Measurements from ENCODE around the gene SPINDOC. TPM values are rescaled to one million over a fixed set of nuclear protein-coding genes. Genes with fewer than 3 reads are reported as not detected.

SPINDOC gene
- polyA plus RNA-seq, 3 donors = 0.10 to 3.3 (median 0.20) TPM

GRCh38 chr11:63763496-63764339 lies 49.5 kb upstream of the SPINDOC start:
- Mint-ChIP-seq H3K9me3 (peaks cover 0 to 5% (median 0%) of the 10 kb centered on the region in 7 donors), H3K27me3 (ENCODE audit: low read depth in 3 of 3) (peaks cover 2 to 10% (median 2%) of the 10 kb centered on the region in 3 donors), H3K4me3 (no peak overlapping the region), H3K36me3 (peaks cover 14 to 16% of the 10 kb centered on the region in 2 donors), H3K27ac (no peak overlapping the region), H3K4me1 (peaks cover 9% of the 10 kb centered on the region)
- Histone ChIP-seq H3K9me3 (replicated peaks in 1 of 2; ENCODE audit: control insufficient read depth in 1 of 2, insufficient read depth in 1 of 2, low read length in 2 of 2) (no peaks in the 10 kb centered on the region), H4K20me1 (ENCODE audit: insufficient read depth, low read length) (peaks cover 22% of the 10 kb centered on the region), H3K27me3 (ENCODE audit: control insufficient read depth in 2 of 2, insufficient read depth in 2 of 2, low read length in 2 of 2) (no peaks in the 10 kb centered on the region), H3K79me2 (ENCODE audit: insufficient read depth, low read length) (no peaks in the 10 kb centered on the region), H3K27ac (ENCODE audit: low read depth in 1 of 2, low read length in 2 of 2) (no peak overlapping the region), H3K4me2 (replicated peaks; ENCODE audit: extremely low read depth, low read length, poor library complexity, severe bottlenecking) (no peak overlapping the region), H3K9ac (ENCODE audit: insufficient read depth, low read length, poor library complexity, severe bottlenecking) (no peak overlapping the region), H3K36me3 (replicated peaks in 1 of 2; ENCODE audit: control insufficient read depth in 1 of 2, insufficient read depth in 2 of 2, low read length in 2 of 2) (peaks cover 18 to 25% of the 10 kb centered on the region in 2 donors), H3K4me3 (replicated peaks in 1 of 3; ENCODE audit: low read depth in 2 of 3, low read length in 3 of 3) (no peak overlapping the region), H3K4me1 (ENCODE audit: control insufficient read depth in 1 of 2, insufficient read depth in 2 of 2, low read length in 2 of 2) (peaks cover 6 to 12% of the 10 kb centered on the region in 2 donors), H2AFZ (ENCODE audit: insufficient read depth, low read depth, low read length, poor library complexity, severe bottlenecking) (no peak overlapping the region)
- intact Hi-C loops (cut with micrococcal nuclease) = loop anchor here in 1 of 2 donors (10.0 kb wide), 1 partner anchor 381 kb away; no protein-coding TSS in a partner anchor
- no peak for DNase-seq
- 97% methylated on average over 76 of the region's 82 CpGs for WGBS (ENCODE audit: insufficient coverage)
- no peak for TF ChIP-seq CTCF (IDR thresholded peaks at IDR 0.05)

- Mint-ChIP-seq H3K9me3 (peaks cover 0 to 5% (median 0%) of the 10 kb centered on the region in 7 donors), H3K36me3 (peaks cover 8 to 10% of the 10 kb centered on the region in 2 donors), H3K27me3 (ENCODE audit: low read depth in 3 of 3) (peaks cover 2 to 12% (median 2%) of the 10 kb centered on the region in 3 donors), H3K4me1 (peaks cover 9% of the 10 kb centered on the region), H3K27ac (no peak overlapping the region), H3K4me3 (no peak overlapping the region)
- H3K27me3 ChIP-seq (ENCODE audit: control insufficient read depth in 2 of 2, insufficient read depth in 2 of 2, low read length in 2 of 2) = peaks cover 0 to 2% of the 10 kb centered on the region in 2 donors
- H2AFZ ChIP-seq (ENCODE audit: insufficient read depth, low read depth, low read length, poor library complexity, severe bottlenecking) = no peak overlapping the region
- H4K20me1 ChIP-seq (ENCODE audit: insufficient read depth, low read length) = peaks cover 22% of the 10 kb centered on the region
- no peak overlapping the region for H3K9ac ChIP-seq (ENCODE audit: insufficient read depth, low read length, poor library complexity, severe bottlenecking)
- H3K27ac ChIP-seq (ENCODE audit: low read depth in 1 of 2, low read length in 2 of 2) = no peak overlapping the region
- H3K4me2 ChIP-seq (replicated peaks; ENCODE audit: extremely low read depth, low read length, poor library complexity, severe bottlenecking) = no peak overlapping the region
- no peaks in the 10 kb centered on the region for H3K9me3 ChIP-seq (replicated peaks in 1 of 2; ENCODE audit: control insufficient read depth in 1 of 2, insufficient read depth in 1 of 2, low read length in 2 of 2)
- over 99% methylated on average over 18 of the region's 23 CpGs for WGBS (ENCODE audit: insufficient coverage)
- no peak for TF ChIP-seq CTCF (IDR thresholded peaks at IDR 0.05)
- DNase-seq = no peak
- intact Hi-C loops (cut with micrococcal nuclease) = loop anchor here in 1 of 2 donors (10.0 kb wide), 1 partner anchor 380 kb away; no protein-coding TSS in a partner anchor
- no peak overlapping the region for H3K4me3 ChIP-seq (replicated peaks in 1 of 3; ENCODE audit: low read depth in 2 of 3, low read length in 3 of 3)
- H3K79me2 ChIP-seq (ENCODE audit: insufficient read depth, low read length) = no peaks in the 10 kb centered on the region
- peaks cover 13 to 19% of the 10 kb centered on the region in 2 donors for H3K36me3 ChIP-seq (replicated peaks in 1 of 2; ENCODE audit: control insufficient read depth in 1 of 2, insufficient read depth in 2 of 2, low read length in 2 of 2)
- H3K4me1 ChIP-seq (ENCODE audit: control insufficient read depth in 1 of 2, insufficient read depth in 2 of 2, low read length in 2 of 2) = peaks cover 7 to 18% of the 10 kb centered on the region in 2 donors
Measured at GRCh38 chr11:63764340-63764678, 48.9 kb upstream of the SPINDOC start.
